Neural progenitor cell (in vitro differentiated cells): Measurements from ENCODE around the gene CCDC169.

Experiments used
- CTCF ChIP-seq: fragments of 200-600 bp; sonication (generic); IDR thresholded peaks from 2 replicates; pipeline ENCODE4 v1.5.1; 2017; ENCODE audit warnings: antibody characterized with exemption, mild to moderate bottlenecking
- EZH2 ChIP-seq: fragments of 200-600 bp; sonication (generic); IDR thresholded peaks from 2 replicates; pipeline ENCODE4 v1.6.1; 2017; ENCODE audit warnings: antibody characterized with exemption, mild to moderate bottlenecking, moderate library complexity
- EZH2phosphoT487 ChIP-seq: fragments of 200-600 bp; sonication (generic); IDR thresholded peaks from 2 replicates; pipeline ENCODE4 v1.6.1; 2017; ENCODE audit warnings: antibody characterized with exemption

- no peak for TF ChIP-seq CTCF
- no peak for TF ChIP-seq EZH2
- no peak for TF ChIP-seq EZH2phosphoT487
These were observed 80.2 kb downstream of the CCDC169 start for GRCh38 chr13:36217456-36217855.
